GM23338 (cell line): ENCODE results near the gene OLFML3. TPM values are rescaled to one million over a fixed set of nuclear protein-coding genes. Genes with fewer than 3 reads are reported as not detected.

ENCODE experiments used
- ATAC-seq: fragments of 200-7000 bp; cut with Tn5 transposase; 3 replicates; pipeline ENCODE4 v1.9.1; 2020
- DNase-seq: peaks from one replicate; pipeline ENCODE4 v3.0.0-alpha.2; 2015; ENCODE audit warnings: low spot score
- H2AFZ ChIP-seq: fragments of 200-600 bp; sonication (generic); 2 replicates; pipeline ENCODE4 v1.8.0; 2016; ENCODE audit warnings: antibody characterized with exemption, mild to moderate bottlenecking, moderate library complexity
- H3F3A ChIP-seq: fragments of 200-600 bp; sonication (generic); replicated peaks from 2 replicates; pipeline ENCODE4 v1.8.0; 2017; ENCODE audit warnings: antibody characterized with exemption, mixed run types, low read depth
- H3K27ac ChIP-seq: fragments of 200-600 bp; sonication (generic); 2 replicates; pipeline ENCODE4 v1.6.1; 2016; ENCODE audit warnings: low read depth
- H3K27me3 ChIP-seq: fragments of 200-600 bp; sonication (generic); 2 replicates; pipeline ENCODE4 v1.8.0; 2016; ENCODE audit warnings: mild to moderate bottlenecking, mixed run types, moderate library complexity; ENCODE audit not compliant: insufficient read depth
- H3K36me3 ChIP-seq: fragments of 200-600 bp; sonication (generic); 2 replicates; pipeline ENCODE4 v1.8.0; 2016; ENCODE audit warnings: mild to moderate bottlenecking; ENCODE audit not compliant: insufficient read depth
- H3K4me1 ChIP-seq: fragments of 200-600 bp; sonication (generic); 2 replicates; pipeline ENCODE4 v1.8.0; 2016; ENCODE audit warnings: mild to moderate bottlenecking, moderate library complexity; ENCODE audit not compliant: insufficient read depth
- H3K4me2 ChIP-seq: fragments of 200-600 bp; sonication (generic); 2 replicates; pipeline ENCODE4 v1.7.1; 2017; ENCODE audit warnings: mixed run types
- H3K4me3 ChIP-seq: fragments of 200-600 bp; sonication (generic); 2 replicates; pipeline ENCODE4 v1.6.1; 2016; ENCODE audit warnings: mixed run types
- H3K79me2 ChIP-seq: fragments of 200-600 bp; sonication (generic); replicated peaks from 2 replicates; pipeline ENCODE4 v1.8.0; 2017; ENCODE audit warnings: mild to moderate bottlenecking; ENCODE audit not compliant: insufficient read depth
- H3K9me2 ChIP-seq: fragments of 200-600 bp; sonication (generic); 2 replicates; pipeline ENCODE4 v1.8.0; 2017; ENCODE audit not compliant: insufficient read depth
- H4K20me1 ChIP-seq: fragments of 200-600 bp; sonication (generic); replicated peaks from 2 replicates; pipeline ENCODE4 v1.8.0; 2017; ENCODE audit warnings: mild to moderate bottlenecking; ENCODE audit not compliant: insufficient read depth
- H3K27ac Mint-ChIP-seq: 2 replicates; pipeline ENCODE4 v1.8.0; 2020; ENCODE audit warnings: inconsistent platforms, mild to moderate bottlenecking, moderate library complexity, mixed read lengths
- H3K27me3 Mint-ChIP-seq: 3 replicates; pipeline ENCODE4 v1.8.0; 2022; ENCODE audit warnings: low read depth, mild to moderate bottlenecking, moderate library complexity, mixed read lengths, inconsistent platforms; ENCODE audit not compliant: insufficient read depth, poor library complexity
- H3K36me3 Mint-ChIP-seq: 3 replicates; pipeline ENCODE4 v1.8.0; 2021; ENCODE audit warnings: low read depth, mild to moderate bottlenecking, inconsistent platforms, moderate library complexity, mixed read lengths
- H3K4me1 Mint-ChIP-seq: 3 replicates; pipeline ENCODE4 v1.8.0; 2020; ENCODE audit warnings: mild to moderate bottlenecking, inconsistent platforms, mixed read lengths
- H3K4me3 Mint-ChIP-seq: 3 replicates; pipeline ENCODE4 v1.8.0; 2021; ENCODE audit warnings: moderate library complexity, mild to moderate bottlenecking, inconsistent platforms, mixed read lengths
- H3K9me3 Mint-ChIP-seq: 3 replicates; pipeline ENCODE4 v1.8.0; 2020; ENCODE audit warnings: moderate library complexity, mild to moderate bottlenecking, inconsistent platforms, mixed read lengths
- CREB1 ChIP-seq: fragments of 250-450 bp; sonication (Bioruptor Pico); IDR thresholded peaks from 2 replicates; pipeline ENCODE4 v1.5.0; 2020; ENCODE audit warnings: low read depth, mild to moderate bottlenecking, moderate library complexity
- ETS1 ChIP-seq: IDR thresholded peaks from 2 replicates; pipeline ENCODE4 v1.6.1; 2016; ENCODE audit warnings: antibody characterized with exemption
- EZH2 ChIP-seq: fragments of 200-600 bp; sonication (generic); IDR thresholded peaks from one replicate; pipeline ENCODE4 v1.8.0; 2017; ENCODE audit warnings: antibody characterized with exemption, mild to moderate bottlenecking, low read depth; ENCODE audit not compliant: unreplicated experiment
- EZH2phosphoT487 ChIP-seq: fragments of 200-600 bp; sonication (generic); IDR thresholded peaks from one replicate; pipeline ENCODE4 v1.8.1; 2018; ENCODE audit warnings: antibody characterized with exemption; ENCODE audit not compliant: unreplicated experiment
- JUNB ChIP-seq: IDR thresholded peaks from one replicate; pipeline ENCODE4 v1.6.1; 2016; ENCODE audit warnings: antibody characterized with exemption; ENCODE audit not compliant: unreplicated experiment
- NANOG ChIP-seq: IDR thresholded peaks from 2 replicates; pipeline ENCODE4 v1.6.1; 2016; ENCODE audit warnings: antibody characterized with exemption, borderline replicate concordance
- POLR2AphosphoS5 ChIP-seq: IDR thresholded peaks from 2 replicates; pipeline ENCODE4 v1.6.1; 2016; ENCODE audit warnings: antibody characterized with exemption, low read depth
- REST ChIP-seq: IDR thresholded peaks from one replicate; pipeline ENCODE4 v1.6.1; 2018; ENCODE audit warnings: antibody characterized with exemption; ENCODE audit not compliant: unreplicated experiment
- ZNF114 ChIP-seq: fragments of 250-450 bp; sonication (Bioruptor Pico); IDR thresholded peaks from 2 replicates; pipeline ENCODE4 v1.5.0; 2020; ENCODE audit warnings: mild to moderate bottlenecking, moderate library complexity
- ZNF462 ChIP-seq: fragments of 250-450 bp; sonication (Bioruptor Pico); IDR thresholded peaks from 2 replicates; pipeline ENCODE4 v1.5.0; 2020; ENCODE audit warnings: mild to moderate bottlenecking, moderate library complexity
- polyA plus RNA-seq: library from polyadenylated mRNA; unstranded; fragments of >200 nt; fragmentation: Nextera tagmentation; extraction: Ambion mirVana; gene quantifications from 2 replicates; pipeline ENCODE4 v1.2.1, GENCODE V29; 2016
- total RNA-seq: library from RNA; depleted of rRNA; stranded (reverse); fragments of >200 nt; shearing (Covaris generic); gene quantifications from 2 replicates; pipeline ENCODE4 v1.2.3, GENCODE V29; 2014

The OLFML3 gene
- total and polyA plus RNA-seq, 2 experiments from 2014 or later, result 42.8 to 69.9 TPM

- TF ChIP-seq POLR2AphosphoS5 (no peak), ZNF114 (CRISPR knock-in tag) (no peak), JUNB (no peak)
- Histone ChIP-seq H3K36me3 (peaks cover 20% of the 10 kb centered on the region), H3K9me2 (0 out of 2 replicates have a peak, but pooled peaks cover 13% of the 10 kb centered on the region), H3K4me3 (no peak overlapping the region), H4K20me1 (no peaks in the 10 kb centered on the region), H3K4me2 (no peak overlapping the region), H3K79me2 (no peaks in the 10 kb centered on the region), H3K27me3 (no peaks in the 10 kb centered on the region), H2AFZ (no peak overlapping the region), H3K4me1 (0 out of 2 replicates have a peak, but pooled peaks cover 4% of the 10 kb centered on the region), H3K27ac (no peak overlapping the region), H3F3A (no peaks in the 10 kb centered on the region)
- no peak overlapping the region for H3K27ac Mint-ChIP-seq
- H3K27me3 Mint-ChIP-seq, result peaks cover under 1% of the 10 kb centered on the region
- ATAC-seq (no peak), DNase-seq (no peak)
- H3K9me3 Mint-ChIP-seq, result peaks cover 38% of the 10 kb centered on the region
- H3K4me3 Mint-ChIP-seq, result no peak overlapping the region
- peaks cover 3% of the 10 kb centered on the region; the same call in 2 of the 3 replicates for H3K4me1 Mint-ChIP-seq
- H3K36me3 Mint-ChIP-seq, result peaks cover 34% of the 10 kb centered on the region
These were observed 11.7 kb downstream of the OLFML3 start for GRCh38 chr1:113990961-113991360.

- Histone ChIP-seq H3K4me2 (no peak overlapping the region), H3K27ac (no peak overlapping the region), H3K4me1 (0 out of 2 replicates have a peak, but pooled peaks cover 4% of the 10 kb centered on the region), H3K79me2 (no peaks in the 10 kb centered on the region), H2AFZ (no peak overlapping the region), H3K27me3 (no peaks in the 10 kb centered on the region), H3K36me3 (peaks cover 20% of the 10 kb centered on the region), H3K9me2 (0 out of 2 replicates have a peak, but pooled peaks cover 13% of the 10 kb centered on the region), H4K20me1 (no peaks in the 10 kb centered on the region), H3F3A (no peaks in the 10 kb centered on the region), H3K4me3 (no peak overlapping the region)
- ATAC-seq (no peak), DNase-seq (no peak)
- H3K36me3 Mint-ChIP-seq, result peaks cover 29% of the 10 kb centered on the region
- H3K27ac Mint-ChIP-seq, result no peak overlapping the region
- no peak overlapping the region for H3K4me3 Mint-ChIP-seq
- peaks cover 36% of the 10 kb centered on the region for H3K9me3 Mint-ChIP-seq
- peaks cover 3% of the 10 kb centered on the region; the same call in 2 of the 3 replicates for H3K4me1 Mint-ChIP-seq
- no peaks in the 10 kb centered on the region for H3K27me3 Mint-ChIP-seq
- no peak for TF ChIP-seq ZNF114 (CRISPR knock-in tag)
- no peak for TF ChIP-seq REST
- no peak for TF ChIP-seq JUNB
- TF ChIP-seq ZNF462 (CRISPR knock-in tag), result no peak
- no peak for TF ChIP-seq ETS1
- TF ChIP-seq EZH2, result no peak
- TF ChIP-seq NANOG, result no peak
- TF ChIP-seq CREB1, result no peak
- TF ChIP-seq EZH2phosphoT487, result no peak
- TF ChIP-seq POLR2AphosphoS5, result no peak
These were observed 12.3 kb downstream of the OLFML3 start for GRCh38 chr1:113991467-113991997.
